Measurements from ENCODE around the gene HAUS8.
"Not testable (repeated sequence)": the region's sequence is repeated elsewhere in the genome, so short reads cannot be mapped to it uniquely, and the experiment has no call there.

HAUS8 gene

DNA sequence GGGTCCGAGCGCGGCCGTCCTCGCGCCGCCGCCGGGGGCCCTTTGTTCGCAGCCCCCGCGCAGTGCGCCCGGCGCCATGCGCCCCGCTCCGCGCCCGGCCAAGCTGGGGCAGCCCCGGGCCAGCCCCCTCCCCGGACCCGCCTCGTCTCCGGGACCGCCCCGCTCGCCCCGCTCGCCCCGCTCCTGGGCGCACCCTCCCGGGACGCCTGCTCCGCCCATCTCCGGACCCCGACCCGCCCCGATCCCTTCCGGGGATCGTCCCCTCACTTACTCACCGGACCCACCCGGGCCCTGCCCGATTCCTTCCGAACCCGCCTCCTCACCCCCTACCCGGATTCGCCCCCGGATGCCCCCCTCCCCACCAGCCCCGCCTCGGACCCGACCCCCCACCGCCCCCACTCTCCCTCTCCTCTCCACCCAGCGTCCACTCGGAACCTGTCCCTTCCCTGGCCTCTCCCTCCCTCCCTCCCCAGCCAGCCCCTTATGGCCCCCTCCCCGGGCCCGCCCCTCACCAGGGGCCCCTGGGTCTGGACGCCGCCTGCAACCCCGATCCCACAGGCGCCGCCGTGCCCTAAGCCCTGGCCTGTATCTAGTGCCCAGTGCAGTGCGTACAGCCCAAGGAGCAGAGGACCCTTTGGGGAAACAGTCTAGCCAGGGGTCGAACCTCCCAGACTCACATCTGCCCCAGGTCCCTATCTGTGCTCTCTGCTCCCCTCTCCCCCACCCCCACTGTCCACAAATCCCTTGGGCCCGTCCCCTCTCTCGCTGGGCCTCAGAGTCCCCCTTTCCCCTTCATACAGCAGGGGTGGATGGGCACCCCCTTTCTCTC lies 48.3 kb downstream of the HAUS8 start, which contains the start of gene CPAMD8:
TSS of gene CPAMD8 (minus strand) at position 105 of the 829 bp plus-strand sequence. CDS start 168 bp downstream, outside the sequence.
- Histone ChIP-seq H3K4me2 (ENCODE audit: low read length) (peak within 1 kb of the TSS; percentile 76), H3K27me3 (ENCODE audit: control insufficient read depth, insufficient read depth, low read length) (no peaks in the 10 kb centered on the region), H3K79me2 (no peaks in the 10 kb centered on the region), H3K9ac (no peak within 1 kb of the TSS), H3K4me1 (no peaks in the 10 kb centered on the region), H3K27ac (no peak within 1 kb of the TSS), H2AFZ (no peak within 1 kb of the TSS), H3K4me3 (ENCODE audit: low read depth, low read length) (peak within 1 kb of the TSS; percentile 45), H3K9me3 (ENCODE audit: control insufficient read depth, low read length) (no peaks in the 10 kb centered on the region), H3K36me3 (ENCODE audit: control insufficient read depth, insufficient read depth, low read length) (no peaks in the 10 kb centered on the region)
- TF ChIP-seq, protein P1, sequence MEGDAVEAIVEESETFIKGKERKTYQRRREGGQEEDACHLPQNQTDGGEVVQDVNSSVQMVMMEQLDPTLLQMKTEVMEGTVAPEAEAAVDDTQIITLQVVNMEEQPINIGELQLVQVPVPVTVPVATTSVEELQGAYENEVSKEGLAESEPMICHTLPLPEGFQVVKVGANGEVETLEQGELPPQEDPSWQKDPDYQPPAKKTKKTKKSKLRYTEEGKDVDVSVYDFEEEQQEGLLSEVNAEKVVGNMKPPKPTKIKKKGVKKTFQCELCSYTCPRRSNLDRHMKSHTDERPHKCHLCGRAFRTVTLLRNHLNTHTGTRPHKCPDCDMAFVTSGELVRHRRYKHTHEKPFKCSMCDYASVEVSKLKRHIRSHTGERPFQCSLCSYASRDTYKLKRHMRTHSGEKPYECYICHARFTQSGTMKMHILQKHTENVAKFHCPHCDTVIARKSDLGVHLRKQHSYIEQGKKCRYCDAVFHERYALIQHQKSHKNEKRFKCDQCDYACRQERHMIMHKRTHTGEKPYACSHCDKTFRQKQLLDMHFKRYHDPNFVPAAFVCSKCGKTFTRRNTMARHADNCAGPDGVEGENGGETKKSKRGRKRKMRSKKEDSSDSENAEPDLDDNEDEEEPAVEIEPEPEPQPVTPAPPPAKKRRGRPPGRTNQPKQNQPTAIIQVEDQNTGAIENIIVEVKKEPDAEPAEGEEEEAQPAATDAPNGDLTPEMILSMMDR (IDR thresholded peaks at IDR 0.05) = no peak

DNA sequence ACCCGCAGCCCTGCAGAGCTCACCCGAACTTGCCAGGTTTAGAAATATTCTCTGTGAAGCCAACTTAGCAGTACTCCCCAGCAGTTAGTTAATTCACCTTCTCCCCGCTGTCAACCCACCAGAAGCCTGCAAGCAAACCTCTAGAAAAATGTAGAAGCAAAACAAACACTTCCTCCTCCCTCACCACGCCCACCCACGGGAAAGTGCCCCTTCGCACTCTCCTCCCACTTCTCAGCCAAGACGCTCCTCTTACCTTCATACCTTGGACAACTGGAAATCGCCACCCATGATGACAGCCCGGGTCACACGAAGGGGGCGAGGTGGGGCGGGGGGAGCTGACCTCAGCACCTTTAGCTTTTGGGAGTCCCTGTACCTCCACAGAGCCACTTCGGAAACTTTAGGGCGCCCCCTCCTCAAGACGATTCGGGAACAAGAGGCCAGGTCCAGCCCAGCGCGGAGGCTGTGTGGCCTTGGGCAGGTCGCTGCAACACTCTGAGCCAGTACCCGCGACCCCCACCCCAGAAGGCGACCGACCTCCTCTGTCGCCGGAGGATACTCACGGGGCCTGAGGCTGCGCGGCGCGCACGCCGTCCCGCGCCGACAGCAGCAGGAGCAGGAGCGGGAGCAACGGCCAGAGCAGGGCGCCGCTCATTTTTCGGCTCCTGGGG lies 49.1 kb downstream of the HAUS8 start:
- Histone ChIP-seq H3K79me2 (no peaks in the 10 kb centered on the region), H3K4me1 (no peaks in the 10 kb centered on the region), H3K9ac (no peak overlapping the region), H3K4me3 (ENCODE audit: low read depth, low read length) (peak overlapping the region; percentile 45), H3K36me3 (ENCODE audit: control insufficient read depth, insufficient read depth, low read length) (no peaks in the 10 kb centered on the region), H2AFZ (no peak overlapping the region), H3K27me3 (ENCODE audit: control insufficient read depth, insufficient read depth, low read length) (no peaks in the 10 kb centered on the region), H3K9me3 (ENCODE audit: control insufficient read depth, low read length) (no peaks in the 10 kb centered on the region), H3K27ac (no peak overlapping the region), H3K4me2 (ENCODE audit: low read length) (peak overlapping the region; percentile 76)
- TF ChIP-seq, protein P1 (IDR thresholded peaks at IDR 0.05) = no peak

DNA sequence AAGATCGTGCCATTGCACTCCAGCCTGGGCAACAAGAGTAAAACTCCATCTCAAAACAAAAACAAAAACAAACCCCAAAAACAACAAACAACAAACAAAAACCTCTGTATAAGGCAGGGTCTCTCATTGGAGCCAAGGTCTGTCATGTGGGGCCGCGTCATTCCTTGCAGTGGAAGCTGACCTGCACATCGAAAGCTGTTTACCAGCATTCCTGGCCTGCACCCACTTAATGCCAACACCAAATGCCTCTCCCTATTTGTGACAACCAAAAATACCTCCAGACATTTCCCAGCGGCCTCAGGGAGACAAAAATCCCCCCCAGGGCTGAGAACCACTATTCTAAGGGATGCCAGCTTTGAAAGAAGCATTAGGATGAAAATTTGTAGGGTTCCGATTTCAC lies 49.9 kb downstream of the HAUS8 start:
- Histone ChIP-seq H3K27ac (no peak overlapping the region), H3K36me3 (ENCODE audit: control insufficient read depth, insufficient read depth, low read length) (no peaks in the 10 kb centered on the region), H3K4me3 (ENCODE audit: low read depth, low read length) (no peak overlapping the region), H2AFZ (no peak overlapping the region), H3K4me2 (ENCODE audit: low read length) (no peak overlapping the region), H3K27me3 (ENCODE audit: control insufficient read depth, insufficient read depth, low read length) (no peaks in the 10 kb centered on the region), H3K79me2 (no peaks in the 10 kb centered on the region), H3K9ac (no peak overlapping the region), H3K4me1 (no peaks in the 10 kb centered on the region), H3K9me3 (ENCODE audit: control insufficient read depth, low read length) (no peaks in the 10 kb centered on the region)
- TF ChIP-seq, protein P1 (IDR thresholded peaks at IDR 0.05) = no peak

DNA sequence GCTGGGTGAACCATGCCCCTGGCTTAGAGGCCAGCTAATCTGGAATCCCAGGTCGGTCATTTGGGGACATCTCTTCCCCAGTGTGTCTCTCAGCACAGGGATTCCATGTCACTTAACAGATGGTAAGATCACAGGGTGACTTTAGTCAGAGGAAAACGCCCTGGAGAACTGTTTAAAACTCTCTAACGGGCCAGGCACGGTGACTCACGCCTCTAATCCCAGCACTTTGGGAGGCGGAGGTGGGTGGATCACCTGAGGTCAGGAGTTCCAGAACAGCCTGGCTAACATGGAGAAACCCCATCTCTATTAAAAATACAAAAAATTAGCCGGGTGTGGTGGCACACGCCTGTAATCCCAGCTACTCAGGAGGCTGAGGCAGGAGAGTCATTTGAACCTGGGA lies 50.3 kb downstream of the HAUS8 start:
- H3K4me1 ChIP-seq; H3K4me2 ChIP-seq (ENCODE audit: low read length); H3K27me3 ChIP-seq (ENCODE audit: control insufficient read depth, insufficient read depth, low read length); H3K9me3 ChIP-seq (ENCODE audit: control insufficient read depth, low read length); H3K27ac ChIP-seq; H3K79me2 ChIP-seq; H3K4me3 ChIP-seq (ENCODE audit: low read depth, low read length); H3K36me3 ChIP-seq (ENCODE audit: control insufficient read depth, insufficient read depth, low read length); H3K9ac ChIP-seq; H2AFZ ChIP-seq: not testable (repeated sequence)

DNA sequence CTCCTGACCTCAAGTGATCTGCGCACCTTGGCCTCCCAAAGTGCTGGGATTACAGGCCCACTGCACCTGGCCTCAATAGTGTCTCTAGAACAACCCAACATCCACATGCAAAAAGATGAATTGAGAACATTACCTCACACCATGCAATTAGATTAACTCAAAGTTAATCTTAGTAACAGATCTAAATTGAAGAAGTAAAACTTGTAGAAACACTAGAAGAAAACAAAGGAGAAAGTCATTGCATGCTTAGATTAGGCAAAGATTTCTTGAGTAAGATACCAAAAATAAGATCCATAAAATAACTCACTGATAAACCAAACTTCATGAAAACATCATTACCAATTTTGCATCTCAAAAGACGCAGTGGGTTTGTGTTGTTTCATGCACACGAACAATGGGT lies 51.4 kb downstream of the HAUS8 start:
- no peaks in the 10 kb centered on the region for H3K79me2 ChIP-seq
- no peaks in the 10 kb centered on the region for H3K9me3 ChIP-seq (ENCODE audit: control insufficient read depth, low read length)
- H3K4me2 ChIP-seq (ENCODE audit: low read length) = no peak overlapping the region
- TF ChIP-seq, protein P1 (IDR thresholded peaks at IDR 0.05) = no peak
- H3K4me3 ChIP-seq (ENCODE audit: low read depth, low read length) = no peak overlapping the region
- H3K27ac ChIP-seq = no peak overlapping the region
- H3K27me3 ChIP-seq (ENCODE audit: control insufficient read depth, insufficient read depth, low read length) = no peaks in the 10 kb centered on the region
- no peak overlapping the region for H2AFZ ChIP-seq
- H3K9ac ChIP-seq = no peak overlapping the region
- no peaks in the 10 kb centered on the region for H3K4me1 ChIP-seq
- no peaks in the 10 kb centered on the region for H3K36me3 ChIP-seq (ENCODE audit: control insufficient read depth, insufficient read depth, low read length)
